HG03469 (cell line): ENCODE results near the gene ZFP36L2.
A peak's percentile ranks its signal among the peaks of the same experiment; 100 is the strongest.

Source experiments
- ATAC-seq: cut with Tn5 transposase; IDR thresholded peaks from one replicate; pipeline ENCODE4 v1.9.1; 2021; ENCODE audit warnings: mild to moderate bottlenecking, moderate library complexity, moderate number of reproducible peaks; ENCODE audit not compliant: unreplicated experiment

ZFP36L2 gene

DNA sequence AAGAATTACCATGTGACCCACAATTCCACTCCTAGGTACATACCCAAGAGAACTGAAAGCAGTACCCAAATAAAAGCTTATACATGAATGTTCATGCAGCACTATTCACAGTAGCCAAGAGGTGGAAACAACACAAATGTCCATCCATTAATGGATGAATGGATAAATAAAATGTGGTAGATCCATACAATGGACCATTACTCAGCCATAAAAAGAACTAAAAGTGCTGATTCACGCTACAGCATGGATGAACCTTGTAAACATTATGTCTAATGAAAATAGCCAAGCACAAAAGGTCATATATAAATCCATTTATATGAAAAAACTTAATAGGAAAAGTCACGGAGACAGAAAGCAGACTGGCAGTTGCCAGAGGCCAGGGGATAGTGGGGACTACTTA, 23.6 kb upstream of the ZFP36L2 start:
- ATAC-seq: no peak

DNA sequence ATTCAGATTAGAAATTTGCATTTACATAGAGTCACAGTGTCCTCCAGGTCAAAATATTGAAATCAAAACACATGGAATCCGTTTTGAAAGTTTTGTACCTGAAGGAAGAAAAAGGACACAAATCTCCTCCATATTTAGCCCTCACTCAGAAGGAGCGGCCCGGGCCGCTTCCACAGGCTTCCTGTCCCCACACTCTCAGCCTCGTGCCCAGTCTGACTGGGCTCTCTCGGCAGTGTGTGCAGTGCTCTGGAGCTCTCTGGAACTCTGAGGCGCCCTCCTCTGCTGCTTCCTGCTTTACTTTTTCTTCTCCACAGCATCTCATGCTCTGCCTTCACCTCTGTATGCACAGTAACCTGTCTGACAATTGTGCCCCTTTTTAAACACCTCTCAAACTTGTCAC, 22.2 kb upstream of the ZFP36L2 start:
- no peak for ATAC-seq

DNA sequence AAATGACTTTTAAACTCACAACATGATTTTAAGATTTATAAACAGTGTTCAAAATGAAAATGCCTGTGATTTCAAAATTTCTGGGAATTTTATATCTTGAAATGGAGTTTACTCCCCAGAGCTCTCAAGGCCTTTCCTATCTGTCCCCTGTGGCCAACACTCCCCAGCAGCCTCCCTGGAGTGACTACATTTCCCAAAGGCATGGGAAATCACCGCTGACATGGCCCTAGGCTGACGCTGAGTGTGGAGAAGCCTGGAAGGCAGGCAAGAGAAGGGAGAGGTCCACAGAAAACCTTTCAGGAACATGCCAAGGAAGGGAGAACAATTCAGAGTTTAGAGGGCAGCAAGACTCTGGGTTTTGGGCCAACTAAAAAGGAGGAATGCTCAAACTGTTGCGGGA, 20.2 kb upstream of the ZFP36L2 start:
- no peak for ATAC-seq

DNA sequence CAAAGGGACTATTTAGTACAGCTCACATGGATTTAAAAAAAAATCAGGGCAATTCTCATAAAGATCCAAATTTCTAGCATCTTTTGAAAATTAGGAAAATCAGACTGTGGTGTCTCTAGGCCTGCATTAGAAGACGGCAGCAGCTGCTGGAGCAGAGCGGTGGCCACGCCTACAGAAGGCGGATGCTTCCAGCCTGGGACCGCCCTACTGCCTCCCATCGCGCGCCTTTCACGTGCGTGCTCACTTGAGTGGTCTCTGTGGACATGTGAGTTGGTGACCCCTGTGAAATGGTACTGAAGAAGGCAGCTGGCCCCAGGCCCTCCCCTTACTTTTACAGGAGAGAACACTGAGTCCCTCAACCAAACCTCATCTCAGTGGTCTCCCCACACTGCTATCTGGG, 15.2 kb upstream of the ZFP36L2 start:
- ATAC-seq: no peak

DNA sequence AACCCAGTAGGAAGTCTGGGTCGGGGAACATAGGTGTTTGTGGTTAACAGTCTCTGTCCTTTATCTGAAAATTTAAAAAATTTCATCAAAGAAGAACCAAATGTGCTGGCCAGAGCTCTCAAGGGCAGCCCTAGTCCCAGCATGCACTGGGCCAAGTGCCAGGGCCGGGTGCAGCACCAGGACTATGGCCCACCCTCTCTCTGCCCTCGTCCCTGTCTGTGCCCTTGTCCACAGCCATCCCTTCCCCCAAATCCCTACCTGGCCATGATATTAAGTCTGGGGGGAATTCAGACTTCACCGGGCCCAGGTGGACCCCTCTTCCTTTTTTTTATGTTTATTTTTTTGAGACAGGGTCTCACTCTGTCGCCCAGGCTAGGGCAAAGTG, 14.4 kb upstream of the ZFP36L2 start:
- ATAC-seq: no peak

DNA sequence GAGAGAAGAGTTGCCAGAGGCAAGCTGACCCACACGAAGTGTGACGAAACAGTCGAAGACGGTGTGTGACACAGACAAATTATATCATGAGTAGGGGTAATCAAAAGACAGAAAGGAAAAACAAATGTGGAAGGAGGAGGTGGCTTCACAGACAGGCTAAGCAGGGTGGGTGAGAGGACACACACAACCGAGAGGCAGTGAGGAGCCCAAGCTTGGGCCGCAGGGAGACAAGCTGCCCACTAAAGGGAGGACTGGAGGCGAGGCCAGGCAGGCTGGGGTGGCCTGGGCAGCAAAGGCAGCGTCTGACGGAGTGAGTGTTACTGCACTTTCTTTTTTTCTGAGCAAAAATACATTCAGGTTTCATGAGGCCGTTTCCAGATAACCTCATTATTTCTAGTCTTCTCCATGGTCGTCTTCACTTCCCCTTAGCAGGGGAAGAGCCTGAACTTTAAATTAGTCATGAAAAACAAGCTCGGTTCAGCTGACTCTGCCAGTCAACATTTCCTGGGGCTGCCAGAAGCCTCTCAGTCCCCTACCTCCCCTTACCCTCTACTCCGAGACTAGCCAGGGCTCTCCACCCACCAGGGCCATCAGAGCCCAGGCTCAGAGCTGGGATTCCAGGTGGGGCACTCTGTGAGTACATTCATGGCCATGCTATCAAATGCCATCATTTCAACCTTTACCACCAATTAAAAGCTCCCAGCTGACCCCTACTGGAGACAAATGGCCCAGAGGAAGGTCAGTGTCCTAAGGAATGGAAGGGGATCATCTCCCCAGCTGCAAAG, 13.8 kb upstream of the ZFP36L2 start:
- no peak for ATAC-seq

DNA sequence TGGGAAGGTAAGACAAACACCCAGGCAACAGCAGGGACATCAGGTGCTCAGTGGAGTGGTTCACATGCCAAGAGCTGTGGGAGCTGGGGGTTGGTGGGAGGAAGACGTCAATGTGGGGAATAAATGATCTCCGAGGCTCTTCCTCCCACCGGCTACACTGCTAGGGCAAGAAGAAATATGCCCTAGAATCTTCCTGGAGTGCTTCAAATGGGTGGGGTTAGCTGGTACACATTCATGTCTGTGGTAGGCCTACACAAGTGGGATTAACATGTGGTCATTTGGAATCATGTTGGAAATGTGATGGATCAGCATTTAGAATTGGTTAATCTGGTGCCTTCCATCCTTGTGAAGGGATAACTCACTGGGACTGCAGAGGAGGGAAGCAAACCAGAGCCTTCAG, 12.4 kb upstream of the ZFP36L2 start:
- no peak for ATAC-seq

DNA sequence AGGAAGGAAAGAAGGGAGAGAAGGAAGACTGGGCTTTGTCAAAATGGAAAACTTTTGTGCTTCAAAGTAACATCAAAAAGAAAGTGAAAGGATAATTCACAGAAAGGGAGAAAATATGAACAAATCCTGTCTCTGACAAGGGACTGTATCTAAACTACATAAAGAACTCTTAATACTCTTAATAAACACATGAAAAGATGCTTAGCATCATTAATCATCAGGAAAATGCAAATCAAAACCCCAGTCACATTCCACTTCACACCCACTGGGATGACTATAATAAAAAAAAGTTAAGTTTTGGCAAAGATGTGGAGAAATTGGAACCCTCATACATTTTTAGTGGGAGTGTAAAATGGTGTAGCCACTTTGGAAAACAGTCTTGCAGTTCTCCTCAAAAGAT, 11.8 kb upstream of the ZFP36L2 start:
- no peak for ATAC-seq

DNA sequence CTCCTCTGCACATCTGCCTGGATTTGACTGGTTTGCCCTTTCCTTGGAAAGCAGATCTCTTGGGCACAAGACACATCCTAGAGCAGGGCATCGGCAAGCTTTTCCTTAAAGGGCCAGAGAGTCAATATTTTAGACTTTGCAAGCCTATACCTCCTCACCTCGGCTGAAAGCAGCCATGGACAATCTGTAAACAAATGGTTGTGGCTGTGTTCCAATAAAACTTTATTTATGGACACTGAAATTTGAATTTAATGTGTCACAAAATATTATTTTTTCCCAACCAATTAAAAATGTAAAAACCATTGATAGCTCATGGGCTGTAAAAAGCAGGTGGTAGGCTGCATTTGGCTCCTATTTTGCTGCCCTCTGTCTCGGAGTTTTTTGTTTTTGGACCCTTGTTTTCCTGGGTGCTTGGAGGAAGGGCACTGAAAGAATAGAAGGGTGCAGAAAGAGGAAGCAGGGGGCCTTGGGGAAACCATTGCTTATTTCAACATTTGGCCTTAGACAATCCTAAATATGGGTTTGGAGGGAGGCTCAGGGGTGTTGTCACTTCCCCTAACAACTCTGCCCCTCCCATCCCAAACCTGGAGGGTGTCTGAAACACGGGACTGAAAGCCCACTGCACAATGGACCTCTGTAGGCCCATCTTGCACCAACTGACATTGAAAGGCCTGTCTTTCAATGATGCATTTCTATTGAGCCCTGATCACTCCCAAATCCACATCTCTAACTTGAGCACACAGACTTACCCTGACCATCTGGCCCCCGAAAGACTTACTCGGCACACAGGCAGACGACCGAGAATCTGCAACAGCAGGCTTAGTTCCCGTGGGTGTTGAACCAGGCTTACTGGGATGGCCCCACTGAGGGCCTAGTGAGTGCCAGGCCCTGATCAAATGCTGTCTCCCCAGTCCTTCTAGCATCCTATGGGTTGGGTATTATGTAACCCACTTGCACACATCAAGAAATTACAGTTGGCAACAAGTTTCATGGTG, 7.1 kb upstream of the ZFP36L2 start:
- ATAC-seq: no peak

DNA sequence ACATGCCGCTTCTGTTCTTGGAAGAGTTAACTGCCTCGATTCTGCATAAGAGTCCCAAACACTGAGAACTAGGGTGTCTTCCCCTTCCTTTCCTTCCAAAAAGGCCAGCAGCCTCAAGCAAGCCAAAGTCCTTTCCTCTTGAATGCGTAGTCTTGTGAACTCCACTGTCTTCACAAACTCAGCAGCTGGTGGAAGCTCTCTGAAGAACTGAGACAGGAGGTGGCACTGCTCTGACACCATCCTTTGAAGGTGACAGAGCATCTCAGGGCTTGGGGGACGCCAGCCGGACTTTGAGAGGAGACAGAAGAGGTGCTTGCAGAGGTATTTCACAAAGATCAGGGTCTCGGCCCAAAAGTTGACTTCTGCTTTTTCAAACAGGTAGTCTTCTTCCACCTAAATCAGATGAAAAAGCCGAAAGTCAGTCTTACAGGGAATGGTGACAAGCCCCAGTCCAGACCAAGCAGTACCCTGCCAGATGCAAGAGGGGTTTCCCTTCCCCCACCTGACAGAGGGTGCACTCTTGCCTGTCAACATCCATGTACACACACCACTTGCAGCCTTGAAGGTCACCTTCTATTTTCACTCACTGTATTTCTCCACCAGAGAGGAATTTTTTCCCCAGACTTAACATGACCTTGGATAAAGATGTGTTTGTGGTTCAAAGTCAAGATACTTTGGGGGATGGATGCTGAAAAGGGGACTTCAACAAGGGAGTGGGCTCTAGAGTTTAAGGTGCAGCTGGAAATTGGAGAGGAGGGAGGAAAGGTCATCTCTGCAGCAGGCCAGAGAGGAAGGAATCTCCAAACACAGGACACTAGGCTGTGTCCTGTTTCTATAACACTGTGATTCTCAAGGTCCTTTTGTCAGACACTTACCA, 4.8 kb upstream of the ZFP36L2 start:
- ATAC-seq: no peak

DNA sequence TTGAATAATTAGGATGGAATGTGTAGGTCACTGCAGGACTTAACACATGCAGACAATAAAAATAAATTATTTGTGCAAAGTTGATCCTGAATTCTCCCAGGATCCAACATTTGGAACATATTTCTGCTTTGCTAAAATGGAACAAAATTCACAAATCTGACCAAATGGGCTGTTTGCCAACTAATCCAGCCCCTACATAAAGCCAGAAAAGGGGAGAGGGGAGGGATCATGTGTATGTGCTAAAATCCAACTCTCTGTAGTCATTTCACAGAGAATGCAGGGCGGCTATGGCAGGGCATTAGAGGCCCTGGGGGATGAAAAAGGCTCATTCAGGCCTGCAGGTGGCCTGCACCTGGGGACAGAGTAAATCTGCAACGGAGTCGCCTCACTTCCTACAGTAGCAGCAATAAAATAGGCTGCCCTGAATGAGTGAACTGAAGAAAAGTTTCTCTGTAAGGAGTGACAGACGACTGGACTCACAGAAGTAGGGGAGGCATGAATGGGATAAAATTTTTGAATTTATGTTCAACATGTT, 4.0 kb upstream of the ZFP36L2 start:
- ATAC-seq: no peak

DNA sequence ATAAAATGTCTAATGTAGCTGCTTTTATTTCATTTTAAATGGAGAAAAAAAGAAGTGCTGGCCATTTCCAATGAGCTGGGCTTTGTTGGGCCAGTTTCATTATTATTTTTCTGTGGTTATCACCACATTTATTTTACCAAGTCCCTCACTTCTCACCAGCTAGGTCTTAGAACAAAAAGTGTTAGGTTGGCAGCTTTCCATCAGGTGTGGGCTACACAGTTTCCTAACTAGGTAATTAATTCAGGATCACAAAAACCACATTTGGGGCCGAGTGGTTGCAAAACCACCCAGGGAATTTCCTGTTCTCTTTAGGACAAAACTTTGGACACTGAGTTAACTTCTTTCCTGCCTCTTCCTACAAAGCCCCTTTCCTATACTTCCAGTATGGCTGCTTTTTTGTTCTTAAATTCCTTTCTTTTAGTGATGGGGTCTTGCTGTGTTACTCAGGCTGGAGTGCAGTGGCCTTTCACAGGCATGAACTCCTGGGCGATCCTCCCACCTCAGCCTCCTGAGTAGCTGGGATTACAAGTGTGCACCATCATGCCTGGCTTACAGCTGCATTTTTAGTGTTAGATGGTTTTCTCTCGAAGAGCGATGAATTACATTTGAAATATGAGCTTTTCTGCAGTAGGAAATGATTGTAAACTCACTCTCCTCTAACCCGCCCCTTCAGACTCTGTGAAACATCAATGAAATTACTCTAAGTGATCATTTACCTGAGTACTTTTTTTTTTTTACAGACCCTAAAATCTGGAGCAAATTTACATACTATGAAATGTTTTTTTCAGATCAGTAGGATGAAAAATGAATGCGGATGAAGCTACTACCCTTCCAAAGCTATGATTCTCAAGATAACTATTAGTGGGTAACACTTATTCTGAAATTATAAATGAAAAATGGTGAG, 2.6 kb upstream of the ZFP36L2 start:
- no peak for ATAC-seq

DNA sequence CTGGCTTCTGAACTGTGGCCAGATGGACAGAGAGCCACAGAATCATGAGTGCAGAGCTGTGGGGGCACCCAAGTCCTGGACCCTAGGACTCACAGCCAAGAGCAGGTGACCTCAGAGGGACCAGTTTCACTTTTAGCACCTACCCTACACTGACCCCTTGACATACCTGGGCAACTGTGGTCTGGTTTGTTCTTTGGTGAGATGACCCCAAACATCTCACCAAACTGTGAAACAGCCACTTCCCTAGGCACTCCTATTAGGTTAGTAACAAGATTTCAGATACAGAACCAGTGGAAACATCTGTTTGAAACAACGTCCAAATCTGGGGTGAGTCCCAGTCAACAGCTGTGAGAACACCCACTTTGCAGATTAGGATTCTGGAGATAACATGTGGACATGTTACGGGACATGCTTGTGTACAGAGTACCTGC, 1.9 kb upstream of the ZFP36L2 start:
- no peak for ATAC-seq

DNA sequence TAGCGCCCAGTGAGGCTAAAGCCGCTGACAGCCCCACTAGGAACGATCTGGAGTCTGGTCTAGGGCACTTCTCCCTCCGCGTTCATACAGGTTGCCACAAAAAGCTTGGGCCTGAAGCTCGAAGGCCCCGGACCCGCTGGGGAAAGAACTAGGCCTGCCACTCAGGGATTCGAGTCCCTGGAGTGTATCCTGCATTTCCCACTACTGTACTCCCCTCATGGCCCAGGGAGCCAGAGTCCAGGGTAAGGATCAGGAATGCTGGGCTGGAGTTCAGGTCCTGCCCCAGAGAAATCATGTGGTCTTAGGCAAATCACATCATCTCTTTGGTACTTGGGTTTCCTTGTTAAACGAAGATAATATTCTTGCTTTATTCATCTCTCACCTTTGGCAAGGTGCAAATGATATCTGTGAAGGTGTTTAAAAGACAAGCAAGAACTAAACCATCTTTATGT, 1.4 kb upstream of the ZFP36L2 start:
- ATAC-seq: no peak

DNA sequence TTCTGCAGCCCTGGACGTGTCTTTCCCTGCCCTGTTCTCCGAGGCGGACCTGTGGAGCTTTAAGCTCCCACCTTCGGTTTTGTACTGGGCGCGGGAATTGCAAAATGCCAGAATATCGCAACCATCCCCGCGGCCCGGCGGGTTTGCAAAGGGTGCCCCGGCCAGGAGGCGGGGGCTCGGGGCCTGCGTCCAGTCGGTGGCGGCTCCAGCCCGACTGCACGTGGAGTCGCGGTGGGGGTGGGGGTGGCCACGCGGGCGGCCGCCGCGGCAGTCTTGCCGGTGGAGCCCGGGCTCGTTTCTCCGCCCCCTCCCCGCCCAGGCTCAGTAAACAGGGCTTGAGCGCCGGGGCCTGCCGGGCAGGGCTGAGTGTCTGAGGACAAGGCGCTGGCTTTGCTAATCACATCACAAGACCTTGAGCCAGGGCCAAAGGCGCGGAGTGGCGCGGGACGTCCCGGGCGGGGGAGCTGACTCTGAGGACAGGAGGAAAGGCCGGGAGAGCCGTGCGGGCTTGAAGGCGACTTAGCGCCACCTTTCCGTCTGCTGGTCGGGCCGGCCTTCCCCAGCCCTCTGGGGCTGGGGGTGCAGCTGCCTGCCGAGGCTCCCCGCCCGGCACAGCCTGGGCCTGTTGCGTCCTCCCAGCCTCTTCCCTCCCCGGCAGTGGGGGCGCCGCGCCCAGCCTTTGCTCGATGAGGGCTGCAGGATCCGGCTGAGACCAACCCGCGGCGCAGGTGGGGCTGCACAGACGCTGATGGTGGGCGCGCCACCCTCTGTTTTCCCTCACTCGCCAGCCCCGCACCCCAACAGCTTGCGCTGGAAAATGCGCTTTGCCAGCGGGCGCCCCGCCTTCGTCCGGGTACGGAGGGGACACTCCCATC, 786 bp upstream of the ZFP36L2 start:
- ATAC-seq: no peak

DNA sequence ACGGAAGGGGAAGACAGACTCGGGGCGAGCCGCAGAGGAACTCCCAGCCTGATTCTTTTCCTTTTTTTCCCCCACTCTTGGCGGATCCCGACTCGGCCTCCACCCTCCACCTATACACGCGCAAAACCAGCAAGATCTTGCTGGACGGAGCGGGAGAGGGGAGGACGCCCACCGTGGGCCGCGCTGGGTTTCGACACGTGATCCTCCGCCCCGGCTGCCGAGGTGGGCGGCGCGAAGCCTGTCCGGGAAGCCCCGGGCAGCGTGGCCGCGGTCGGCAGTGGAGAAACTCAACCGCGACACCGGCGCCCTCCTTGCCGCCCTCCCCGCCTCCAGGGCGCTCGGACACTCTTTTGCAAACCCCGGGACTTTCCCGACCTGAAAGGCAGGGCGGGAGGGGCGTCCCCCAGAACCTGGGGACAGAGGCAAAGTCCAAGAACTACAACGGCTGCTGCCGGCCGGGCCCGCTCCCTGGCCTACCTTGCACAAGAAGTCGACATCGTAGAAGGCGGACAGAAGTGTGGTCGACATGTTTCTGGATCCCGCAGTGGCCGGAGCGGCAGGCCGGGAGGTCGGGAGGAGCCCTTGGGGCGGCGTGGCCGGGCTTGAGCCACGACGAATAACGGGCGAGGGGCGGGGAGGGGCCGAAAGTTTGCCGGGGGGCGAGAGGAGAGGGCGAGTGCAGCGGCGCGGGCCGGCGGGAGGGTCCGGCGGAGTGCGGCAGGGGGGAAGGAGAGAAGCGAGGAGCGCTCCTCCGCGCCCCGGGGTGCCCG, 433 bp downstream of the ZFP36L2 start:
- peak; percentile 10 for ATAC-seq

DNA sequence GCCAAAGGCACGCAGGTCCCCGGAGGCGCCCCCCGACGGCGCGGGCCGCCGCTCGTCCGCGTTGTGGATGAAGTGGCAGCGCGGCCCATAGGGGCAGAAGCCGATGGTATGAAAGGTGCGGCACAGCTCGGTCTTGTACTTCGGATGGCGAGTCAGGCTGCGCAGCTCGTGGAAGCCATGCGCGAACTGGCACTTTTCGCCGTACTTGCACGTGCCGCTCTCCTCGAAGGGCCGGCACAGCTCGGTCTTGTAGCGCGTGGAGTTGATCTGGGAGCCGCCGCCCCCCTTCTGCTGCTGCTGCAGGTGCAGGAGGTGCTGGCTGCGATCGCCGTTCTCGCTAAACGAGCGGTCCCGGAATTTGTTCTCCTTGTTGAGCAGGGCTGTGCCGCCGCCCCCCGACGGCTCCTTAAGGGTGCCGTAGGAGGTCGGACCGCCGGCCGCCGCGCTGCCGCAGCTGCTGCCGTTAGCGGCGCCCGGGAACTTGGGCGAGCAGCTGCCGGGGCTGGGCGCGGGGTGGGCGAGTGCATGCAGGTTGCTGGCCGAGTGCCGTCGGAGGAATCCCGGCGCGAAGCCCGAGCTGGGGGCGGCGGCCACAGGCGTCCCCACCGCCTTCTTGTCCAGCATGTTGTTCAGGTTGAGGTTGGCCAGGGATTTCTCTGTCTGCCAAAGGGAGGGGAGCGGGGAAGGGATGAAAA, 1.2 kb downstream of the ZFP36L2 start:
- no peak for ATAC-seq
